GM21723 (cell line): ENCODE results near the gene HS3ST3B1.

Experiments
- ATAC-seq: cut with Tn5 transposase; IDR thresholded peaks from one replicate; pipeline ENCODE4 v1.9.1; 2021; ENCODE audit warnings: mild to moderate bottlenecking, moderate library complexity; ENCODE audit not compliant: unreplicated experiment

HS3ST3B1 gene

GRCh38 chr17:14302431-14303099 lies 1.7 kb downstream of the HS3ST3B1 start:
- ATAC-seq, result peak; percentile 58

- no peak for ATAC-seq
Observed at GRCh38 chr17:14303343-14304221, 2.7 kb downstream of the HS3ST3B1 start.

- no peak for ATAC-seq
Observed at GRCh38 chr17:14304222-14304772, 3.4 kb downstream of the HS3ST3B1 start.

DNA sequence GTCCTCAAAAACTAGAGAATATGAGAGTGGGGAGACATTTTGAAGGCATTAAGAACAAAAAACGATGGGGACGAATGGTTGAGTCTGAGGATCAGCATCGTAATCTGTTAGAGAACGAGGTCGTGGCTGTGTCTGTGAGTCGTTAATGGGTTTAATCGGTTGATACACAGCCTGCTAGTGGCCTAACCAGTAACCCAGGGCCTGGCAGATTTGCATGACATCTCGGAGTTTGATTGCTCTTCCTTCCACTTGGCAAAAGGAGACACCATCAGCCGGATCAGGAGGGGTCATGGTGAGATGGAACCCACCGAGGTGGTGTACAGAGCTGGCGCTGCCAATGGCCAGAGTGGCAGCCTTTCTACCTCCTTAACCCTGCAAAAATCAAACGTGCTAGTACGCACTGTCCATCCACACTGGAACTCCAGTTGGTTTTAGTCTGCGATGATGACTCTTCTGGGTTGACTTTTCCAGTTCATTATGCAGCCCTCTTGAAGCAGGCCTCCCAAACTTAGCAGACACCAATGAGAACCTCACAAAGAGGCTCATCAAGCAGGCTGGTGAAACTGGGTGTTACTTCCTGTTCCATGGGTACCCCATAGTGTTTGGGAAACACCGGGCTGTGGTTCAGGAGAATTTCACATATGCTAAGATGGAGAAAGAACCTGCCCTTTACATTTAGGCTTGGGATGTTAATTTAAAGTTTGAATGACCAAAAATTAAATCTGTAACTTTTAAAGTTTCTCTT lies 4.1 kb downstream of the HS3ST3B1 start:
- no peak for ATAC-seq

- no peak for ATAC-seq
Observed at GRCh38 chr17:14305785-14306496, 5.1 kb downstream of the HS3ST3B1 start.

- ATAC-seq, result no peak
Observed at GRCh38 chr17:14306596-14306995, 5.7 kb downstream of the HS3ST3B1 start.

DNA sequence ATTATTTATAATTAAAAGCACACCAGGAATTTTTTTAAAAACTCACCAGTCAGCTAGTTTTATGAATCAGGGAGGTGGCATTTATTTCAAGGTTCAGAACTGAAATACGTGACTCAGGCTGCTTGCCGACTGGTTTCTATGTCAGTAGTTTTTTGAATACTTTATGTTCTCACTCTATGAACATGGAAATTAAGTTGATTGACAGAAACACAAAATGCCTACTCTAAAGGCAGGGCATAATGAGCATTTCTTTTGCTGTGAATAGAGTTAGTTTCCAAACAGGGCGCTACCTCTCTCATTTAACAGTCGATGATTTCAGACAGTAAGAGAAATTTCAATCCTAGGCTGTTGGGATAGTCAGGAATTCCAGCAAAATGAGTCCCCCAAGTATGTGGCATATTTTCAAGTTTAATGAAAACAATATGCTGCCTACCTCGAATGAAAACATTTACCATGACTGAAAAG lies 6.7 kb downstream of the HS3ST3B1 start:
- ATAC-seq, result no peak

DNA sequence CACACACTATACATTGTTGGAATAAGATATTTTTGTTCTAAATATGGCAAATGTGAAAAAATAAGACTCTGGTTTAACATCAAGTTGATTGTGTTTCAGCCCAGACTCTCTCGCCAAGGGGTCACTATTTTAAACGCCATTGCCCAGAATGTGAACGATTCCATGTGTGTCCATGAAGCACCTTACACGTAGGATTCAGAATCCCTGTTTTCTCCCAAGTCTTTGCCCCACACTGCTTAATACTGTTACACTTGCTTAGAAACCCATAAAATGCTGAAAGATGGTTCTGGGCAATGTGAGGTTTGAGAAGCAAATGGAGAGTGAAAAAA lies 7.7 kb downstream of the HS3ST3B1 start:
- ATAC-seq, result no peak

GRCh38 chr17:14308965-14309879 lies 8.3 kb downstream of the HS3ST3B1 start:
- peak; percentile 71 for ATAC-seq

DNA sequence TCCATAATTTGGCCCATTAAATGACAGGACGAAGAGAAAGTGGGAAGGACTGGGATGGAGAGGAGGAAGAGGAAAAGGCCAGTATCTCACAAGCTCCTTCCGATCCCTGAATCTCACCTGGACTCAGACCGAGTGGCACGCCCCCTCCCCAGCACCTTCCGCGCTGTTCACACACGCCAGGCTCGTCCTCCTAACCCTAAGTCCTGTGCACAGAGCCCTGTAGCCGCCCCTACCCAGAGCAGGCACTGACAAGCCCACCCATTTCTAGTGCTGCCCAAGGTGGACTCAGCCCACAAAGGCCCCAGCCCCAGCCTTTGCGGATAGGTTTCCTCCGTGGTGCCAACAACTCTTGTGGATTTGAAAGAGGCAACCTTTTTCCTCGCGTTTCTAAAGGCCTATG lies 9.2 kb downstream of the HS3ST3B1 start:
- ATAC-seq, result no peak

DNA sequence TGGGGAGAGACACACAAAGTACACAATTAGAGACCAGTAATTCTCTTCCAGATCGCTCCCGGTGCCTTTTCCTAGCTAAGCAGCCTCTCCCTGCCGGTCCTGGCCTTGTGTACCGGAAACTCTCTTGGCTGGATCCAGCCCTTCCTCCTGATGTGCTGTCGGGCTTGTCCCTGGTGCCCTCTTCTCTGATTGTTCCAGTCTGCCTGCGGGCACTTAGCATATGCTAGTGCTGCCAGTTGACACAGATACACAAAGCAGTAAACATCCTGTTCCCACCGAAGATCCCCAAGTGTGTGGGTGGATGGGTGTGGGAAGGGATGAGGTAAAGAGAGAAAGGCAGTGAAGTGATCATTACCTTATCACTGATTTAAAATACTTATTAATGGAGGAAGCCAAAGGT lies 9.7 kb downstream of the HS3ST3B1 start:
- ATAC-seq, result no peak

- no peak for ATAC-seq
Observed at GRCh38 chr17:14311186-14311705, 10.4 kb downstream of the HS3ST3B1 start.

DNA sequence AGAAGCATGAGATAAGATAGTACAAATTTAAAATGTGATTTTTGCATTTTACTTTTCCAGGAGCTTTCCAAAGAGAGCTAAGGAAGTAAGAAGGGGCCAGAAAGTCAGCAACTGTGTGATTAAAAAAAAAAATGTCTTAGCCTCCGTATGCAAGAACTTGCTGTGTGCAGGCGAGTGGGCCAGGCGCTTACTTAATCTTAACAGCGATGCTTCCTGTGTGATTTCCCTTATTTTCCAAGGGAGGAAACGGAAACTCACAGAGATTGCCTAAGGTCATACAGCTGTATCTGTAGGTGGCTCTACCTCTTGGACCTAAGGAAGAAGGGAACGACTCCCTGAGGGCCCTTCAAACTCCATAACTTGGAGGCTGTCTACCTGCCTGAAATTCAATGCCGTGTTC lies 11.1 kb downstream of the HS3ST3B1 start:
- ATAC-seq, result no peak

DNA sequence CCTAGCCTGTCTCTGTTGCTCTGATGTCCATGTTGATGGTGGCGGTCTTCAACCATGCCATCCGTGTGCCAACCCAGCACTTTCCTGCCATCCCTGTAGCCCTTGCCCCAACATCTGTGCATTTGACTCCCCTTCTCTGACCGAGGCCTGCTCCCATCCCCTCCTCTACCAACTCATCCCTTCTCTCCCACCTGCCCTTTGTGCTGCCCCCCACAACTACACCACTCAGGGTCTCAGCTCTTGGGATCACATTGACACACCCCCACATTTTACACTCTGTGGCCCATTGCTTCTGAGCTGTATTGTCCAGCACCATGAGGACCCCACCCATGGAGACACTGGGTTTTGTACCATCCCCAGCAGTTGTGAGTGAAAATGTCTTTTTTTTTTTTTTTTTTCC lies 11.6 kb downstream of the HS3ST3B1 start:
- ATAC-seq, result no peak

DNA sequence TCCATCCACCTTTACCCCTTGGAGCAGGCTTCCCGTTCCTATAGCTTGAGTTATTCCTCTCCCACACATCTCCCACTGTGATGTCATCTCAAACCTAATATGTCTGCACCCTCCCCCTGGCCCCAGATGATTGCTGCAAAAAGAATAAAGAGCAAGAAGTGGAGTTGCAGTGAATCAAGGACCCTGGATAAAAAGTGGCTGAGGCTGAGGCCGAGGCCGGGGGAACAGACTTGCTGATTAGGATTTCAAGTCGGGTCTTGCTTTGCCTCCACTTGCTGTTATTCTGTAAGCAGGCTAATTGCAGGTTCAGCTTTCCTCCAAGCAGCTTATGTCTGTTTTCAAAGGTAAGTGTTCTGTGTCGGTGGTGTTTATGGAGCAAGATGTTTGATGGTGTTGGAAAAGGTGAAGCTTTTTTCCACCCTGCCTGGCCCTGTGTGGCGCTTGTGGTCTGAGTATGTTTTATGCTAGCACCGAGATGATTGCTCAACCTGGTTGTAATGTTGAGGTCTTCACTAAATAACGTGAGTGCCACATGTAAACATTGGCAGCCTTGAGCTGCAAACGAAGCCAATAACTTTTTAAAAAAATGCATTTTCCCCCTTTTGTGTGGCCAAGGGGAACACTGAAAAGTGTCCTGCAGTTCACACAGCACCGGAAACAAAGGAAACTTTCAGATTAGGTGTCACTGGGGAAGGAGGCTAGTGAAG lies 15.4 kb downstream of the HS3ST3B1 start:
- ATAC-seq, result no peak

DNA sequence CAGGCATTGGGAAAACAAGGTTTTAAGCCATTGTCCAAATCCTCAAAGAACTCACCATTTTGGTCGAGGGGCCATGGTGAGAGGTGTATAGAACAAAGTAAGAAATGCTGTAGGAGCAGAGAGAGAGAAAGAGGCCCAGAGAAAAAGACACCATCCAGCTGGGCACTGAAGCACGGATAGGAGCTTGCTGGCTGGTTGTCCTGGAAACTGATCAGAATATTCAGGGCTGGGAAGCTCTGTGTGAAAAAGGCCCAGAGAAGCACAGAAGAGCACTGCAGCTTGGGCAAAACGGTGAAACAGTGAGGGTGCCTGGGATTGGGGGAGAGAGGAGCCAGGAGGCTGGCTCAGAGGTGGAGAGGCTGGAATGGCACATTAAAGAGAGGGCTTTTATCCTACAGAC lies 16.5 kb downstream of the HS3ST3B1 start:
- no peak for ATAC-seq

GRCh38 chr17:14318109-14318917 lies 17.4 kb downstream of the HS3ST3B1 start:
- no peak for ATAC-seq

GRCh38 chr17:14318918-14319205 lies 18.0 kb downstream of the HS3ST3B1 start:
- no peak for ATAC-seq
